Heart left ventricle (tissue), 13 donors: ENCODE measurements around the gene MYH6.
"Not testable (repeated sequence)": the region's sequence is repeated elsewhere in the genome, so short reads cannot be mapped to it uniquely, and the experiment has no call there.

Experiments
- CTCF ChIP-seq, 12 donors: fragments of 200-600 bp; sonication (generic) in 4 of 12; IDR thresholded peaks; one replicate each; pipeline versions ENCODE4 v1.5.0 to v1.8.0; 2018 to 2022; ENCODE audit warnings: antibody characterized with exemption in 12 of 12, mild to moderate bottlenecking in 5 of 12
- POLR2A ChIP-seq, 2 donors: fragments of 450-650 bp; IDR thresholded peaks; one replicate each; pipeline ENCODE4 v1.6.1; 2017; ENCODE audit warnings: antibody characterized with exemption in 2 of 2, mild to moderate bottlenecking in 2 of 2, moderate library complexity in 2 of 2
- donor health status: ischemic (EF 13 %, LVEDD 7.1; RV severe dilation, severe dysfunction).
- donor health status: DM: no; HTN: yes; CAD: no.
- donor health status: DM: no; HTN: no; CAD: no.
- donor health status: ischemic (EF 25% LVEDD 6.9; RV normal size, moderate dysfunction).
- donor health status: ischemic (EF 25% LVEDD 5.7; RV mildly dilated, moderate dysfunction).
- donor health status: ischemic (EF 35%, LVEDD 5.7; RV mildly dilated, moderate dysfunction).
- donor health status: nonischemic (EF 11% LVEDD 7.7; RV severe dilation, severe dysfunction).
- donor health status: DM: yes; HTN: yes; CAD: no.
- donor health status: PGD.
- donor health status: ischemic (EF 29% LVEDD 5.4; RV normal size, mild dysfunction).
- donor health status: nonischemic (EF 23%, LVEDD 6.1; RV moderate dilation, normal function).

- TF ChIP-seq CTCF, POLR2A (IDR thresholded peaks at IDR 0.05): not testable (repeated sequence)
Measured at GRCh38 chr14:23400496-23401149, 7.5 kb downstream of the MYH6 start.
